Mesenchymal stem cell (in vitro differentiated cells and primary cell): ENCODE results near the gene SLC24A3.

Experiments used
- DNase-seq: peaks from one replicate; pipeline ENCODE4 v3.0.0-alpha.2; 2013
- H2AFZ ChIP-seq: one replicate; pipeline ENCODE4 v1.6.1; 2013; ENCODE audit warnings: low read depth, mild to moderate bottlenecking, control low read depth, inconsistent platforms, low read length, moderate library complexity
- H2AK5ac ChIP-seq: 2 replicates; pipeline ENCODE4 v1.6.1; 2013; ENCODE audit warnings: low read length, moderate library complexity, mild to moderate bottlenecking, inconsistent platforms; ENCODE audit not compliant: severe bottlenecking
- H2BK120ac ChIP-seq: one replicate; pipeline ENCODE4 v1.6.1; 2013; ENCODE audit warnings: low read depth, mild to moderate bottlenecking, inconsistent platforms, low read length, moderate library complexity
- H2BK12ac ChIP-seq, 2 experiments: one replicate each; pipeline ENCODE4 v1.6.1; 2013; ENCODE audit warnings: inconsistent platforms in 2 of 2, low read length in 2 of 2, mild to moderate bottlenecking in 2 of 2, moderate library complexity in 2 of 2, control low read depth in 1 of 2
- H2BK15ac ChIP-seq: one replicate; pipeline ENCODE4 v1.6.1; 2013; ENCODE audit warnings: mild to moderate bottlenecking, low read depth, inconsistent platforms; ENCODE audit not compliant: poor library complexity, severe bottlenecking
- H2BK5ac ChIP-seq: 2 replicates; pipeline ENCODE4 v1.6.1; 2013; ENCODE audit warnings: low read depth, mild to moderate bottlenecking, low read length, control low read depth, inconsistent platforms; ENCODE audit not compliant: poor library complexity, severe bottlenecking
- H3K14ac ChIP-seq, 2 experiments: one replicate each; pipeline ENCODE4 v1.6.1; 2013; ENCODE audit warnings: inconsistent platforms in 2 of 2, low read length in 2 of 2, control low read depth in 1 of 2, mild to moderate bottlenecking in 1 of 2, moderate library complexity in 1 of 2
- H3K18ac ChIP-seq, 2 experiments: one replicate each; pipeline ENCODE4 v1.6.1; 2013; ENCODE audit warnings: inconsistent platforms in 2 of 2, low read length in 2 of 2, control low read depth in 1 of 2, low read depth in 1 of 2, mild to moderate bottlenecking in 1 of 2
- H3K23ac ChIP-seq, 2 experiments: one replicate each; pipeline ENCODE4 v1.6.1; 2013; ENCODE audit warnings: inconsistent platforms in 2 of 2, low read length in 2 of 2, mild to moderate bottlenecking in 2 of 2, moderate library complexity in 2 of 2, control low read depth in 1 of 2
- H3K27ac ChIP-seq: 2 replicates; pipeline ENCODE4 v1.5.1; 2013; ENCODE audit warnings: mild to moderate bottlenecking, moderate library complexity, low read length, control low read depth, inconsistent platforms; ENCODE audit not compliant: poor library complexity, severe bottlenecking
- H3K27me3 ChIP-seq, 2 experiments: 2 replicates each; pipeline versions ENCODE4 v1.6.1 to v1.7.0; 2013; ENCODE audit warnings: low read length in 2 of 2, mild to moderate bottlenecking in 2 of 2, moderate library complexity in 2 of 2, control low read depth in 1 of 2, inconsistent platforms in 1 of 2; ENCODE audit not compliant: control insufficient read depth in 1 of 2, insufficient read depth in 1 of 2
- H3K36me3 ChIP-seq, 2 experiments: 2 replicates each; pipeline versions ENCODE4 v1.6.1 to v1.7.0; 2013; ENCODE audit warnings: low read length in 2 of 2, control low read depth in 1 of 2, inconsistent platforms in 1 of 2, low read depth in 1 of 2, mild to moderate bottlenecking in 1 of 2; ENCODE audit not compliant: insufficient read depth in 2 of 2, control insufficient read depth in 1 of 2
- H3K4ac ChIP-seq, 2 experiments: one replicate each; pipeline ENCODE4 v1.6.1; 2013; ENCODE audit warnings: inconsistent platforms in 2 of 2, low read length in 2 of 2, mild to moderate bottlenecking in 2 of 2, moderate library complexity in 2 of 2, control low read depth in 1 of 2, low read depth in 1 of 2
- H3K4me1 ChIP-seq: 2 replicates; pipeline ENCODE4 v1.6.1; 2013; ENCODE audit warnings: low read depth, low read length, control low read depth; ENCODE audit not compliant: control insufficient read depth, insufficient read depth
- H3K4me2 ChIP-seq: 2 replicates; pipeline ENCODE4 v1.6.1; 2013; ENCODE audit warnings: low read length, mild to moderate bottlenecking, inconsistent platforms; ENCODE audit not compliant: poor library complexity, severe bottlenecking
- H3K4me3 ChIP-seq, 2 experiments: 2 replicates each; pipeline versions ENCODE4 v1.5.1 to v1.7.0; 2013; ENCODE audit warnings: low read length in 2 of 2, mild to moderate bottlenecking in 2 of 2, control low read depth in 1 of 2, low read depth in 1 of 2; ENCODE audit not compliant: insufficient read depth in 1 of 2
- H3K79me1 ChIP-seq: replicated peaks from 2 replicates; pipeline ENCODE4 v1.6.1; 2013; ENCODE audit warnings: mild to moderate bottlenecking, control low read depth, low read length, inconsistent platforms; ENCODE audit not compliant: poor library complexity, severe bottlenecking
- H3K9ac ChIP-seq: 2 replicates; pipeline ENCODE4 v1.7.0; 2013; ENCODE audit warnings: mild to moderate bottlenecking, low read length, moderate library complexity
- H3K9me3 ChIP-seq: 2 replicates; pipeline ENCODE4 v1.7.0; 2013; ENCODE audit warnings: mild to moderate bottlenecking, low read length; ENCODE audit not compliant: control insufficient read depth
- H4K8ac ChIP-seq: one replicate; pipeline ENCODE4 v1.6.1; 2013; ENCODE audit warnings: inconsistent platforms, mild to moderate bottlenecking, low read length, moderate library complexity
- H4K91ac ChIP-seq: one replicate; pipeline ENCODE4 v1.6.1; 2013; ENCODE audit warnings: mild to moderate bottlenecking, low read length, inconsistent platforms
- WGBS: methylation state at CpG from one replicate; pipeline ENCODE4 v1.1.7; 2013; ENCODE audit warnings: mixed read lengths; 5-methylcytosine and 5-hydroxymethylcytosine counted together

SLC24A3 gene

DNA sequence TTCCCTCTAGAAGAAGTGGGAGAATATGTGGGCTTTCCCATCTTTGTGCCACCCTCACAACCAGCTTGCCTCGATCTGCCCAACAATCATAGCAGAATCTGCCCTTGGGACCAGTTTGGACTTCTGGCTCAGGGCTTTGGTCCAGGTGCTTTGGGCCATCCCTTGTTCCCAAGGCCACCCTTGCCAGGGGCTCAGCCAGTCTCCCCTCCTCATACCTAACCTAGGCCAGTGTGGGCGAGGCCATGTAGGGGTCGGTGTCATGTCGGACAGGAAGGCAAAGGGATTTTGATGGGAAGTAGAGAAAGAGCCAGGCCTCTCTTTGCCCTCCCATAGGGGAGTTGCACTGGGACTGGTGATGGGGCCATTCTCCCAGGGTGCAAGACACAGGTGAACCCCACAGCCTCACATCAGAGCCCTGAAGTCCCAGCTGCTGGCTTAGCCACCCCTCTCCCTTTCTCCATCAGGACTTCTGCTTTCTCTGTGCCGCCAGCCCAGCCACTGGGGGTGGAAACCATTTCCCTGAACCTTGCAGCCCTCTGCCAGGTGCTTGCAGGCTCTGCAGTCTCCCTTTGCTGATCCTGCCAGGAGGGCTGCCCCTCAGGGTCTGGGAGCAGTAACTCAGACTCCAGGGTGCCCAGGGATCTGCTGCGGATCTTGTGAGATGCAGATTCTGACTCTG lies 60.7 kb downstream of the SLC24A3 start:
- Histone ChIP-seq H3K4me2 (no peak overlapping the region), H4K91ac (no peak overlapping the region), H2AFZ (no peak overlapping the region), H2BK15ac (no peak overlapping the region), H3K27me3 (peaks cover 0 to 28% of the 10 kb centered on the region in 2 experiments), H3K4ac (no peak overlapping the region), H3K18ac (no peak overlapping the region), H3K9me3 (no peaks in the 10 kb centered on the region), H3K36me3 (no peaks in the 10 kb centered on the region), H3K27ac (no peak overlapping the region), H3K4me1 (no peaks in the 10 kb centered on the region), H2AK5ac (no peak overlapping the region), H2BK12ac (no peak overlapping the region), H3K23ac (no peak overlapping the region), H2BK5ac (no peak overlapping the region), H3K14ac (no peak overlapping the region), H3K9ac (no peak overlapping the region), H2BK120ac (no peak overlapping the region), H4K8ac (no peak overlapping the region), H3K79me1 (no peaks in the 10 kb centered on the region), H3K4me3 (no peak overlapping the region)
- DNase-seq: no peak
- 80% methylated on average over 3 of the region's 6 CpGs for WGBS

DNA sequence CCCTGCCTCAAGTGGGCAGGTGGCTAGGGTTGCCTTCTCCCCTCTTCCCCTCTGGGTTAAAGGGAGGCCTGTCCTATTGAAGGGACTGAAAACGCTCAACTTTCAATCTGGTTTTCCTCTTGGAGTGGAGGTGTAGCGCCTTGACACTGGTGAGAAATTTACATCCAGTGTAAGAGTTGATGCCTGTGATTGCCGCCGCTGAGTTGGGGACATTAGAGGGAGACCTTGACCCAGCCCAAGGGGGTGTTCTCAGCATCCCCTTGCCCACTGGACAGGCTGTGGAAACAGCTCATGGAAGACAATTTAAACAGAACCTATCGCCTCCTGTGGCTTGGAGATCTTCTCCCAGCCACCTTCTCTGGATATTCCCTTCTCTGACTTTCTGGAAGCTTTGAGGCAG lies 61.6 kb downstream of the SLC24A3 start:
- H3K9ac ChIP-seq: no peak overlapping the region
- no peak overlapping the region for H2BK5ac ChIP-seq
- no peak overlapping the region for H3K4me3 ChIP-seq
- no peak overlapping the region for H2BK12ac ChIP-seq
- H3K18ac ChIP-seq: no peak overlapping the region
- H4K8ac ChIP-seq: no peak overlapping the region
- H2BK15ac ChIP-seq: no peak overlapping the region
- H4K91ac ChIP-seq: no peak overlapping the region
- no peaks in the 10 kb centered on the region for H3K36me3 ChIP-seq
- H3K23ac ChIP-seq: no peak overlapping the region
- DNase-seq: no peak
- H3K27me3 ChIP-seq: peaks cover 0 to 28% of the 10 kb centered on the region in 2 experiments
- WGBS: 88% methylated on average over 4 of the region's 5 CpGs
- H3K14ac ChIP-seq: no peak overlapping the region
- H2AFZ ChIP-seq: no peak overlapping the region
- H2BK120ac ChIP-seq: no peak overlapping the region
- H3K9me3 ChIP-seq: no peaks in the 10 kb centered on the region
- no peaks in the 10 kb centered on the region for H3K79me1 ChIP-seq
- no peak overlapping the region for H3K27ac ChIP-seq
- no peak overlapping the region for H3K4ac ChIP-seq
- no peaks in the 10 kb centered on the region for H3K4me1 ChIP-seq
- no peak overlapping the region for H2AK5ac ChIP-seq
- H3K4me2 ChIP-seq: no peak overlapping the region

DNA sequence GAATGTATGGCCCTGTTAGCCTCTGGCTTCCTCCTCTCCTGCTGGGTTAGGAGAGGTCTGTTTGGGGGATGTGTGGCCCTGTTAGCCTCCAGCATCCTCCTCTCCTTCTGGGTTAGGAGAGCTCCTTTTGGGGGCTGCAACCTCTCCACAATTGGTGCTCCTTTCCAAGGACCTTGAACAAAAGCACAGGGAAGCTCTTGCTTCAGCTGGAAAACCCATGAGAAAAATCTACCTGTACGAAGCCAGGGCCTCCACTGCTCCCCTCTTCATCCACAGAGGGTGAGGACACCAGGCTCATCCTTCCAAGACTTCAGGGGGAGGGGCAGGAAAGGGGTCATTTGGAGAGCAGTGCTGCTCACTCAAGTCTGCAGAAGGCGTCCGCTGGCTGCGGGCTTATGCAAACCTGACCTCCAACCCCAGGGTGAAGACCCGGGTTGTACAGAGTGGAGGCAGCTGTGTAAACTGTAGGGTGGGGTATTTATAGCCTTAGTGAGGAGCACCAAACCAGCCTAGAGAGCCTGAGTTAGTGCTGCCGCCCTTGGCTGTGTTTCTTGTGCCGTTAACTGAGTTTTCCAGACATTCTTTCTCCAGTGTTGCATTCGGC lies 62.1 kb downstream of the SLC24A3 start:
- no peak overlapping the region for H2BK12ac ChIP-seq
- H2AK5ac ChIP-seq: no peak overlapping the region
- no peaks in the 10 kb centered on the region for H3K4me1 ChIP-seq
- no peak overlapping the region for H3K23ac ChIP-seq
- H3K4me3 ChIP-seq: no peak overlapping the region
- no peak for DNase-seq
- no peak overlapping the region for H3K4ac ChIP-seq
- no peaks in the 10 kb centered on the region for H3K36me3 ChIP-seq
- H3K9ac ChIP-seq: no peak overlapping the region
- no peak overlapping the region for H2BK15ac ChIP-seq
- WGBS: 42% methylated on average over 7 of the region's 8 CpGs
- no peak overlapping the region for H4K8ac ChIP-seq
- no peak overlapping the region for H3K27ac ChIP-seq
- H3K18ac ChIP-seq: no peak overlapping the region
- H3K79me1 ChIP-seq: no peaks in the 10 kb centered on the region
- H3K14ac ChIP-seq: no peak overlapping the region
- H2BK5ac ChIP-seq: no peak overlapping the region
- H3K9me3 ChIP-seq: no peaks in the 10 kb centered on the region
- H3K27me3 ChIP-seq: peaks cover 0 to 28% of the 10 kb centered on the region in 2 experiments
- no peak overlapping the region for H3K4me2 ChIP-seq
- H2AFZ ChIP-seq: no peak overlapping the region
- no peak overlapping the region for H2BK120ac ChIP-seq
- no peak overlapping the region for H4K91ac ChIP-seq

DNA sequence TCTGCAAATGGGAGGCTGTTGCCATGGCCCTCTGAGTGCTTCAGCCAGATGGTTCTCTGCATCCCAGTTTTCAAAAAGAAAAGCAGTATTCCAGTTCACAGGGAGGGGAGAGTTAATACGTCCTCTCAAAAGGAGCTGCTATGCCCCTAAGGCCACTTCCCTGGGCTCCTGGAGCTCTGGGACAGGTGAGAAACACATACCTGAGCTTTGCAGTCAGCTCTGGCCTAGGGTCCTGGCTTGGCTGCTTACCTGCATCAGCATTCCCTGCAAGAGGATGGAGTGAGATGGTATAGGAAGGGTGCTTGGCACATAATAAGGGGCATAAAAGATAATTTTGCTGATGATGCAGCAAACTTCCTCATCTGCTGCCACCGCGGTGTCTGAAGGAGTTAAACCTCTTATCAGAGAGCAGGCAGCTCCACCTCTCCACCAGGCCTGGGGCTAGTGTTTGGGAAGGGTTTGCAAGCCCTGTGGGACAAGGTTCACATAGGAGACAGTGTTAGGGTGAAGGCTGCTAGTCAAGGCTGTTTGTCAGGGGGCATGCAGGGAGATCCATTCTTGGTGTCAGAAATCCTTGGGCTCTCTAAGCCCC lies 62.7 kb downstream of the SLC24A3 start:
- Histone ChIP-seq H3K4me3 (no peak overlapping the region), H3K9me3 (no peaks in the 10 kb centered on the region), H3K36me3 (no peaks in the 10 kb centered on the region), H3K14ac (no peak overlapping the region), H2AFZ (no peak overlapping the region), H2BK5ac (no peak overlapping the region), H3K4ac (no peak overlapping the region), H2BK12ac (no peak overlapping the region), H2BK120ac (no peak overlapping the region), H2BK15ac (no peak overlapping the region), H3K4me1 (no peaks in the 10 kb centered on the region), H3K9ac (no peak overlapping the region), H3K27me3 (peaks cover 0 to 31% of the 10 kb centered on the region in 2 experiments), H2AK5ac (no peak overlapping the region), H3K18ac (no peak overlapping the region), H3K23ac (no peak overlapping the region), H3K4me2 (no peak overlapping the region), H3K79me1 (no peaks in the 10 kb centered on the region), H3K27ac (no peak overlapping the region), H4K8ac (no peak overlapping the region), H4K91ac (no peak overlapping the region)
- 65% methylated on average over 3 of the region's 3 CpGs for WGBS
- no peak for DNase-seq
